Activated CD8-positive, alpha-beta T cell treated with anti-CD3 and anti-CD28 coated beads for 36 hours (primary cell): ENCODE data around the gene EXOSC2. TPM values are rescaled to one million over a fixed set of nuclear protein-coding genes. Genes with fewer than 3 reads are reported as not detected.

Source experiments
- ATAC-seq: fragments of 200-7000 bp; cut with Tn5 transposase; one replicate; pipeline ENCODE4 v1.10.0; 2021; ENCODE audit warnings: mild to moderate bottlenecking, moderate library complexity
- CTCF ChIA-PET: fragments of 350-600 bp; sonication (Branson Sonifier 250); formaldehyde crosslinking; loops from one replicate; lab custom pipeline; 2021; ENCODE audit warnings: antibody characterized with exemption; lab: Charles Lee
- POLR2A ChIA-PET: fragments of 350-600 bp; sonication (Branson Sonifier 250); formaldehyde crosslinking; loops from one replicate; lab custom pipeline; 2021; ENCODE audit warnings: antibody characterized with exemption; lab: Charles Lee
- DNase-seq: peaks from one replicate; pipeline ENCODE4 v3.0.0-alpha.2; 2020
- H3K27ac Mint-ChIP-seq: one replicate; pipeline ENCODE4 v1.8.0; 2021; ENCODE audit warnings: mild to moderate bottlenecking, mixed read lengths
- H3K27me3 Mint-ChIP-seq: one replicate; pipeline ENCODE4 v1.8.0; 2021; ENCODE audit warnings: mixed read lengths
- H3K36me3 Mint-ChIP-seq: one replicate; pipeline ENCODE4 v1.8.0; 2021; ENCODE audit warnings: low read depth, mixed read lengths
- H3K4me1 Mint-ChIP-seq: one replicate; pipeline ENCODE4 v1.8.0; 2021; ENCODE audit warnings: low read depth, mixed read lengths
- H3K4me3 Mint-ChIP-seq: one replicate; pipeline ENCODE4 v1.8.0; 2021; ENCODE audit warnings: mild to moderate bottlenecking, moderate library complexity, mixed read lengths
- H3K9me3 Mint-ChIP-seq: one replicate; pipeline ENCODE4 v1.8.0; 2021; ENCODE audit warnings: mixed read lengths
- CTCF ChIP-seq: fragments of 200-600 bp; IDR thresholded peaks from one replicate; pipeline ENCODE4 v1.8.0; 2022; ENCODE audit warnings: antibody characterized with exemption, mild to moderate bottlenecking
- intact Hi-C: fragments of 100-400 bp; cut with micrococcal nuclease; formaldehyde crosslinking; loops from one replicate; pipeline ENCODE4 v1.10.0; 2022
- total RNA-seq, 2 experiments: library from RNA; stranded (reverse); gene quantifications; one replicate each; pipeline ENCODE4 v1.2.3, GENCODE V29; 2021

EXOSC2 gene
- total RNA-seq, 2 experiments from 2014 or later, result 82.1 to 82.5 TPM

- intact Hi-C loops, result no loop called here
- Mint-ChIP-seq H3K27me3 (peaks cover 69% of the 10 kb centered on the region), H3K9me3 (no peaks in the 10 kb centered on the region), H3K27ac (no peak overlapping the region), H3K4me1 (peaks cover 20% of the 10 kb centered on the region), H3K4me3 (no peak overlapping the region), H3K36me3 (no peaks in the 10 kb centered on the region)
- ATAC-seq, result no peak
- CTCF ChIA-PET, result interaction anchor here (1.6 kb wide), 1 partner anchor 21 kb away, joined by 10 read pairs; no protein-coding TSS in a partner anchor
- no peak for TF ChIP-seq CTCF
- POLR2A ChIA-PET, result no interaction called here
- DNase-seq, result no peak
Observed at GRCh38 chr9:130661451-130662098, 32.0 kb upstream of the EXOSC2 start.

GRCh38 chr9:130662099-130662969, 31.2 kb upstream of the EXOSC2 start:
- POLR2A ChIA-PET, result no interaction called here
- ATAC-seq, result no peak

GRCh38 chr9:130662970-130663257, 30.7 kb upstream of the EXOSC2 start:
- TF ChIP-seq CTCF, result no peak
- ChIA-PET CTCF (interaction anchor here (1.3 to 1.6 kb wide), 2 partner anchors 20 to 38 kb away, joined by 3 to 10 read pairs; no protein-coding TSS in a partner anchor), POLR2A (no interaction called here)
- DNase-seq (no peak), ATAC-seq (no peak)
- H3K4me1 Mint-ChIP-seq, result peaks cover 20% of the 10 kb centered on the region
- H3K27me3 Mint-ChIP-seq, result peaks cover 68% of the 10 kb centered on the region
- H3K4me3 Mint-ChIP-seq, result no peak overlapping the region
- no peak overlapping the region for H3K27ac Mint-ChIP-seq
- no peaks in the 10 kb centered on the region for H3K36me3 Mint-ChIP-seq
- intact Hi-C loops, result no loop called here
- H3K9me3 Mint-ChIP-seq, result no peaks in the 10 kb centered on the region

More at GRCh38 chr9:130662099-130662969, 31.2 kb upstream of the EXOSC2 start:
- Mint-ChIP-seq H3K4me3 (no peak overlapping the region), H3K36me3 (no peaks in the 10 kb centered on the region), H3K4me1 (peaks cover 20% of the 10 kb centered on the region), H3K9me3 (no peaks in the 10 kb centered on the region), H3K27me3 (peaks cover 68% of the 10 kb centered on the region), H3K27ac (no peak overlapping the region)
- intact Hi-C loops, result no loop called here
- DNase-seq, result no peak
- CTCF ChIA-PET, result interaction anchor here (1.3 to 1.6 kb wide), 2 partner anchors 20 to 39 kb away, joined by 3 to 10 read pairs; no protein-coding TSS in a partner anchor
- TF ChIP-seq CTCF, result no peak

GRCh38 chr9:130663258-130663976, 30.2 kb upstream of the EXOSC2 start:
- ChIA-PET POLR2A (interaction anchor here (0.6 kb wide), 1 partner anchor 47 kb away, joined by 3 read pairs; no protein-coding TSS in a partner anchor), CTCF (interaction anchor here (1.3 to 2.7 kb wide), 3 partner anchors 19 to 38 kb away, joined by 3 to 10 read pairs (median 9); no protein-coding TSS in a partner anchor)
- Mint-ChIP-seq H3K27me3 (peaks cover 68% of the 10 kb centered on the region), H3K4me1 (peaks cover 20% of the 10 kb centered on the region), H3K27ac (no peak overlapping the region), H3K36me3 (no peaks in the 10 kb centered on the region), H3K4me3 (no peak overlapping the region), H3K9me3 (no peaks in the 10 kb centered on the region)
- ATAC-seq (peak; percentile 27), DNase-seq (no peak)
- intact Hi-C loops, result no loop called here
- no peak for TF ChIP-seq CTCF
